Fibroblast of skin of right quadriceps (primary cell): Measurements from ENCODE around the gene BCORL1.

Source experiments
- DNase-seq: peaks from one replicate; pipeline ENCODE4 v3.0.0-alpha.2; 2013

BCORL1 gene

GRCh38 chrX:130100180-130100579, 117.7 kb downstream of the BCORL1 start:
- peak; percentile 72 for DNase-seq

- DNase-seq = no peak
Observed at GRCh38 chrX:130103605-130104004, 121.2 kb downstream of the BCORL1 start.

GRCh38 chrX:130105244-130105643, 122.8 kb downstream of the BCORL1 start:
- no peak for DNase-seq

GRCh38 chrX:130106071-130106470, 123.6 kb downstream of the BCORL1 start:
- no peak for DNase-seq
